Measurements from ENCODE around the gene CXCL5. TPM values are rescaled to one million over a fixed set of nuclear protein-coding genes. Genes with fewer than 3 reads are reported as not detected.

The CXCL5 gene
- total and polyA plus RNA-seq, 2 donors (not counting 3 experiments of a cell fraction or from before 2014, with no cell fraction given) = 0.33 to 0.40 TPM

- Histone ChIP-seq H3K4me3 (replicated peaks in 1 of 3; ENCODE audit: insufficient read depth in 1 of 3, low read depth in 1 of 3, low read length in 3 of 3) (no peak overlapping the region), H3K9me3 (replicated peaks; ENCODE audit: control insufficient read depth, insufficient read depth, low read length) (no peaks in the 10 kb centered on the region), H3K4me1 (ENCODE audit: control insufficient read depth, extremely low read depth, insufficient read depth, low read length) (no peaks in the 10 kb centered on the region), H3K4me2 (ENCODE audit: insufficient read depth, low read length) (no peak overlapping the region), H3K36me3 (ENCODE audit: control insufficient read depth in 2 of 2, extremely low read depth in 1 of 2, insufficient read depth in 2 of 2, low read length in 2 of 2) (no peaks in the 10 kb centered on the region), H3K79me2 (ENCODE audit: control insufficient read depth, insufficient read depth, low read length) (no peaks in the 10 kb centered on the region), H4K20me1 (replicated peaks; ENCODE audit: control insufficient read depth, extremely low read depth, insufficient read depth, low read length) (no peaks in the 10 kb centered on the region), H3K27me3 (ENCODE audit: control insufficient read depth in 2 of 2, insufficient read depth in 2 of 2, low read length in 2 of 2) (no peaks in the 10 kb centered on the region), H2AFZ (ENCODE audit: low read depth, low read length) (no peak overlapping the region), H3K9me1 (replicated peaks; ENCODE audit: control insufficient read depth, extremely low read depth, insufficient read depth, low read length) (no peaks in the 10 kb centered on the region), H3K9ac (replicated peaks; ENCODE audit: extremely low read depth, insufficient read depth, low read length) (no peak overlapping the region), H3K27ac (ENCODE audit: insufficient read depth, low read depth, low read length) (no peak overlapping the region)
- TF ChIP-seq GATA2 (IDR thresholded peaks at IDR 0.05; ENCODE audit: insufficient read depth, insufficient read length, low read depth, low read length) (no peak), MYC (IDR thresholded peaks at IDR 0.05; ENCODE audit: low read depth, low read length) (no peak), EZH2 (IDR thresholded peaks at IDR 0.05; ENCODE audit: borderline replicate concordance, low read depth, low read length, severe bottlenecking) (no peak), JUN (IDR thresholded peaks at IDR 0.05; ENCODE audit: borderline replicate concordance, insufficient read depth, insufficient read length, low read depth) (no peak), POLR2AphosphoS5 (IDR thresholded peaks at IDR 0.05; ENCODE audit: insufficient read depth, low read depth, low read length) (no peak), POLR2A (IDR thresholded peaks at IDR 0.05; ENCODE audit: low read depth, low read length) (no peak), FOS (IDR thresholded peaks at IDR 0.05; ENCODE audit: borderline replicate concordance, insufficient read depth, low read length) (no peak)
- TF ChIP-seq, protein P1, sequence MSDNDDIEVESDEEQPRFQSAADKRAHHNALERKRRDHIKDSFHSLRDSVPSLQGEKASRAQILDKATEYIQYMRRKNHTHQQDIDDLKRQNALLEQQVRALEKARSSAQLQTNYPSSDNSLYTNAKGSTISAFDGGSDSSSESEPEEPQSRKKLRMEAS (IDR thresholded peaks at IDR 0.05; ENCODE audit: insufficient read depth, insufficient read length) = no peak
- TF ChIP-seq, protein P2, sequence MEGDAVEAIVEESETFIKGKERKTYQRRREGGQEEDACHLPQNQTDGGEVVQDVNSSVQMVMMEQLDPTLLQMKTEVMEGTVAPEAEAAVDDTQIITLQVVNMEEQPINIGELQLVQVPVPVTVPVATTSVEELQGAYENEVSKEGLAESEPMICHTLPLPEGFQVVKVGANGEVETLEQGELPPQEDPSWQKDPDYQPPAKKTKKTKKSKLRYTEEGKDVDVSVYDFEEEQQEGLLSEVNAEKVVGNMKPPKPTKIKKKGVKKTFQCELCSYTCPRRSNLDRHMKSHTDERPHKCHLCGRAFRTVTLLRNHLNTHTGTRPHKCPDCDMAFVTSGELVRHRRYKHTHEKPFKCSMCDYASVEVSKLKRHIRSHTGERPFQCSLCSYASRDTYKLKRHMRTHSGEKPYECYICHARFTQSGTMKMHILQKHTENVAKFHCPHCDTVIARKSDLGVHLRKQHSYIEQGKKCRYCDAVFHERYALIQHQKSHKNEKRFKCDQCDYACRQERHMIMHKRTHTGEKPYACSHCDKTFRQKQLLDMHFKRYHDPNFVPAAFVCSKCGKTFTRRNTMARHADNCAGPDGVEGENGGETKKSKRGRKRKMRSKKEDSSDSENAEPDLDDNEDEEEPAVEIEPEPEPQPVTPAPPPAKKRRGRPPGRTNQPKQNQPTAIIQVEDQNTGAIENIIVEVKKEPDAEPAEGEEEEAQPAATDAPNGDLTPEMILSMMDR (IDR thresholded peaks at IDR 0.05; ENCODE audit: extremely low read depth in 1 of 2, insufficient read depth in 1 of 2, low read depth in 1 of 2, low read length in 2 of 2) = no peak
- dilution Hi-C loops (cut with MboI; ENCODE audit: extremely low pct_ligation_motif_present, low sequenced_read_pairs) = no loop called here
- intact Hi-C loops (cut with micrococcal nuclease) = no loop called here
- ChIA-PET POLR2A (no interaction called here), CTCF (no interaction called here)
- no TSS peak for BruUV-seq (replicated peaks)
- FAIRE-seq = no peak
- no peak for DNase-seq (ENCODE audit: low read depth, low spot score)
Measured at GRCh38 chr4:73991742-73992000, 6.8 kb downstream of the CXCL5 start.
